ENCODE results near the gene UBE3C. TPM values are rescaled to one million over a fixed set of nuclear protein-coding genes. Genes with fewer than 3 reads are reported as not detected.

Gene UBE3C
- total and polyA plus RNA-seq, 2 experiments from 2014 or later, result 30.8 to 92.7 TPM

DNA sequence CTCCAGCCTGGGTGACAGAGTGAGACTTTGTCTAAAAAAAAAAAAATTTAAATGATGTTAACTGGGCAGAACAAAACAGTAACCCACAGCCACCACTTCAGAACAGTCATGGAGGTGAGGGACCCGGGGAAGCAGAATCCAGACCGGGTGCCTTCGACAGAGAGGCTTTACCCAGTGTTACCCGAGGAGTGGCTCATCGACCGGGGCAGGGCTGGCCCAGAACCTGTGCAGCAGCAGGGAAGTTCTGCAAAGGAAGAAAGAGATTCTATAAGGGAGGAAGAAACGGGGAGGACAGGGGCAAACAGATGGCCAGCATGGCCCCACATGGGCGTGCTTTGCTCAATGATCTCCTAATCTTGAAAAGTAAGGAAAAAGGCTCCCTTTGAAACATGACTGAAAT lies 26.0 kb upstream of the UBE3C start:
- in situ Hi-C loops (cut with MboI), result no loop called here
- H3K9me2 ChIP-seq (ENCODE audit: insufficient read depth), result no peaks in the 10 kb centered on the region
- H3K4me2 ChIP-seq (ENCODE audit: unreplicated experiment), result no peak overlapping the region
- DNase-seq, result no peak
- H3K36me3 ChIP-seq (ENCODE audit: low read depth), result no peaks in the 10 kb centered on the region
- no peak overlapping the region for H3K4me3 ChIP-seq
- TF ChIP-seq EZH2phosphoT487 (IDR thresholded peaks at IDR 0.05; ENCODE audit: insufficient read depth, low read depth) (no peak), EZH2 (IDR thresholded peaks at IDR 0.05; ENCODE audit: insufficient read depth, poor library complexity, severe bottlenecking) (no peak)
- no peaks in the 10 kb centered on the region for H3K4me1 ChIP-seq (ENCODE audit: insufficient read depth)
- no peak overlapping the region for H3K9ac ChIP-seq
- no peaks in the 10 kb centered on the region for H3K9me3 ChIP-seq (ENCODE audit: low read depth)
- no peaks in the 10 kb centered on the region for H3K79me2 ChIP-seq (ENCODE audit: insufficient read depth)
- WGBS, 2 experiments (ENCODE audit: low coverage in 1 of 2, low lambda C conversion rate in 2 of 2, missing lambda C conversion rate in 2 of 2), result 44 to 47% methylated on average over 8 of the region's 8 CpGs
- H2AFZ ChIP-seq, result no peak overlapping the region
- H4K20me1 ChIP-seq (ENCODE audit: insufficient read depth), result no peaks in the 10 kb centered on the region
- H3F3A ChIP-seq (ENCODE audit: insufficient read depth), result no peaks in the 10 kb centered on the region
- peaks cover 10% of the 10 kb centered on the region; the same call in 1 of the 2 replicates for H3K27me3 ChIP-seq (replicated peaks; ENCODE audit: insufficient read depth)
- no peak overlapping the region for H3K27ac ChIP-seq

DNA sequence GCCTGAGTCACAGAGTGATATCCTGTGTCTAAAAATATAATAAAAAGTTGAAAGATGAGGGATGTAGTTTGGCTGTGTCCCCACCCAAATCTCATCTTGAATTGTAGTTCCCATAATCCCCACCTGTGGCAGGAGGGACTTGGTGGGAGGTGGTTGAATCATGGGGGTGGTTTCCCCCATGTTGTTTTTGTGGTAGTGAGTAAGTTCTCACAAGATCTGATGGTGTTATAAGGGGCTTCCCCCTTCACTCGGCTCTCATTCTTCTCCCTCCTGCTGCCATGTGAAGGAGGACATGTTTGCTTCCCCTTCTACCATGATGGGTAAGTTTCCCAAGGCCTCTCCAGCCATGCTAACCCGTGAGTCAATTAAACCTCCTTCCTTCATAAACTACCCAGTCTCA lies 25.1 kb upstream of the UBE3C start:
- WGBS, 2 experiments (ENCODE audit: low coverage in 1 of 2, low lambda C conversion rate in 2 of 2, missing lambda C conversion rate in 2 of 2), result 8 to 20% methylated on average over 2 of the region's 2 CpGs
- DNase-seq, result no peak
- Histone ChIP-seq H3K4me3 (no peak overlapping the region), H3K27ac (no peak overlapping the region), H3K4me1 (ENCODE audit: insufficient read depth) (no peaks in the 10 kb centered on the region), H2AFZ (no peak overlapping the region), H3K9me2 (ENCODE audit: insufficient read depth) (no peaks in the 10 kb centered on the region), H3K9ac (no peak overlapping the region), H3K9me3 (ENCODE audit: low read depth) (no peaks in the 10 kb centered on the region), H3K36me3 (ENCODE audit: low read depth) (no peaks in the 10 kb centered on the region), H3K4me2 (ENCODE audit: unreplicated experiment) (no peak overlapping the region), H3K27me3 (replicated peaks; ENCODE audit: insufficient read depth) (peaks cover 10% of the 10 kb centered on the region; the same call in 1 of the 2 replicates), H4K20me1 (ENCODE audit: insufficient read depth) (no peaks in the 10 kb centered on the region), H3F3A (ENCODE audit: insufficient read depth) (no peaks in the 10 kb centered on the region), H3K79me2 (ENCODE audit: insufficient read depth) (no peaks in the 10 kb centered on the region)
- TF ChIP-seq EZH2phosphoT487 (IDR thresholded peaks at IDR 0.05; ENCODE audit: insufficient read depth, low read depth) (no peak), EZH2 (IDR thresholded peaks at IDR 0.05; ENCODE audit: insufficient read depth, poor library complexity, severe bottlenecking) (no peak)
- in situ Hi-C loops (cut with MboI), result no loop called here

DNA sequence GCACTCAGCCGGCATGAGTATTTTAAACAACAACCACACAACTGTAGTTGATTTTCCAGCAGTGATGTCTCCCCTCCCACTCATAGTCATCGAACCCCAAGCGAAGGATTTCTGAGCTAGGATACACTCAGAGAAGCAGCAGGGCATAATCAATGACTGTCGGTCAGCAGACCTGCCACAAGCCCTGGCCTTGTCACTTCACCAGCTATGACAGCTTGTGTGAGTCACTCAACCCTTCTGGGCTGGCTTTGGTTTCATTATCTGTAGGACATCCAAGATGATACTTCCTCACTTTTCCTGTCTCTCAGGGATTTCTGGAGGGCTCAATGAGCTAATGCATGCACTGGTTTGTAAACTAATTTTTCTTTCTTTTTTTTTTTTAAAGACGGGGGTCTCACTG lies 22.0 kb upstream of the UBE3C start:
- H4K20me1 ChIP-seq (ENCODE audit: insufficient read depth), result no peaks in the 10 kb centered on the region
- no peaks in the 10 kb centered on the region for H3F3A ChIP-seq (ENCODE audit: insufficient read depth)
- in situ Hi-C loops (cut with MboI), result no loop called here
- DNase-seq, result peak; percentile 11
- no peaks in the 10 kb centered on the region for H3K79me2 ChIP-seq (ENCODE audit: insufficient read depth)
- TF ChIP-seq EZH2 (IDR thresholded peaks at IDR 0.05; ENCODE audit: insufficient read depth, poor library complexity, severe bottlenecking), result no peak
- TF ChIP-seq EZH2phosphoT487 (IDR thresholded peaks at IDR 0.05; ENCODE audit: insufficient read depth, low read depth), result no peak
- H3K4me3 ChIP-seq, result no peak overlapping the region
- H3K4me2 ChIP-seq (ENCODE audit: unreplicated experiment), result no peak overlapping the region
- no peaks in the 10 kb centered on the region for H3K9me2 ChIP-seq (ENCODE audit: insufficient read depth)
- no peak overlapping the region for H3K27ac ChIP-seq
- no peaks in the 10 kb centered on the region for H3K36me3 ChIP-seq (ENCODE audit: low read depth)
- no peak overlapping the region for H2AFZ ChIP-seq
- H3K4me1 ChIP-seq (ENCODE audit: insufficient read depth), result no peaks in the 10 kb centered on the region
- H3K9ac ChIP-seq, result no peak overlapping the region
- H3K9me3 ChIP-seq (ENCODE audit: low read depth), result no peaks in the 10 kb centered on the region
- peaks cover 15% of the 10 kb centered on the region; the same call in 1 of the 2 replicates for H3K27me3 ChIP-seq (replicated peaks; ENCODE audit: insufficient read depth)
- 63 to 65% methylated on average over 5 of the region's 5 CpGs for WGBS, 2 experiments (ENCODE audit: low coverage in 1 of 2, low lambda C conversion rate in 2 of 2, missing lambda C conversion rate in 2 of 2)

DNA sequence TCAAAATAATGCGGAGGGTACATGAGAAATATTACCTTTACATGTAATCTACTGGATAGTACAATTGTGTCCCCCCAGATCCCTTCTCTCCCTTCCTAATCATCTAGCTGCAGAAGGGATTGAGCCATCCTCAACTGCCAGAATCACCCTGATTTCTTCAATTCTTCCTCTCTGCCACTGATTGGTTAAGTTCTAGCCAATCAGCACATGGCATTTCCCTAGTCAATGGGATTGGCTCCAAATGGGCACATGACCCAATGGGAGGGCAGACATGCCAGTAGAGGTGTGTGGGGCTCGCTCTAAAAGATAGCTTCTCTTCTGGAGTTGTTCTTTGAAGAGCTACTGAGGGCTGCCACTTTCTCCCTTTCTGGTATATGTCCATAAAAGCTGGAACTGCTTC lies 20.9 kb upstream of the UBE3C start:
- 45 to 50% methylated on average over 2 of the region's 2 CpGs for WGBS, 2 experiments (ENCODE audit: low coverage in 1 of 2, low lambda C conversion rate in 2 of 2, missing lambda C conversion rate in 2 of 2)
- Histone ChIP-seq H3K4me1 (ENCODE audit: insufficient read depth) (no peaks in the 10 kb centered on the region), H3K9me2 (ENCODE audit: insufficient read depth) (no peaks in the 10 kb centered on the region), H3K9ac (no peak overlapping the region), H3F3A (ENCODE audit: insufficient read depth) (no peaks in the 10 kb centered on the region), H2AFZ (no peak overlapping the region), H3K79me2 (ENCODE audit: insufficient read depth) (no peaks in the 10 kb centered on the region), H4K20me1 (ENCODE audit: insufficient read depth) (no peaks in the 10 kb centered on the region), H3K27ac (no peak overlapping the region), H3K27me3 (replicated peaks; ENCODE audit: insufficient read depth) (peaks cover 15% of the 10 kb centered on the region; the same call in 1 of the 2 replicates), H3K4me3 (no peak overlapping the region), H3K4me2 (ENCODE audit: unreplicated experiment) (no peak overlapping the region), H3K9me3 (ENCODE audit: low read depth) (no peaks in the 10 kb centered on the region), H3K36me3 (ENCODE audit: low read depth) (no peaks in the 10 kb centered on the region)
- no peak for TF ChIP-seq EZH2phosphoT487 (IDR thresholded peaks at IDR 0.05; ENCODE audit: insufficient read depth, low read depth)
- TF ChIP-seq EZH2 (IDR thresholded peaks at IDR 0.05; ENCODE audit: insufficient read depth, poor library complexity, severe bottlenecking), result no peak
- in situ Hi-C loops (cut with MboI), result no loop called here
- DNase-seq, result no peak

DNA sequence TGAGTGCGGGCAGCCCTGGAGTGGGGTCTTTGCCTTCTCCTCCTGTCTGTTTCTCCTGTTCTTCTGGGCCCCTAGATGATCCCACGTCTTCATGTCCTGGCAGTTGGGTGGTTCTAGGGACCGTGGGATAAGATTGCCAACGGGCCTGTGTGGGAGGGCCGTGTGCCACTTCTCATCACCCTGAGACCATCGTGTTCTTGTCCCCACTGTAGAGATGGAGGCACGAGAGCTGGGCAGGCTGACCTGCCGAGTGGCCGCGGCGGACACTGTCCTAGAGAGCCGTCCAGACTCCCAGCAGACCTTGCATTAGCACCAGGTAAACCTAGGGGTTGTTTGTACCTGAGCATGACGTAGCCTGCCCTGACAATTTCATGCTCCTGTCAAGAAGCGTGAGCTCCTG lies 18.5 kb upstream of the UBE3C start:
- no peak overlapping the region for H3K27ac ChIP-seq
- H3K9me3 ChIP-seq (ENCODE audit: low read depth), result no peaks in the 10 kb centered on the region
- in situ Hi-C loops (cut with MboI), result no loop called here
- H3K4me3 ChIP-seq, result no peak overlapping the region
- H3K36me3 ChIP-seq (ENCODE audit: low read depth), result no peaks in the 10 kb centered on the region
- no peaks in the 10 kb centered on the region for H4K20me1 ChIP-seq (ENCODE audit: insufficient read depth)
- no peak overlapping the region for H3K9ac ChIP-seq
- H3K4me1 ChIP-seq (ENCODE audit: insufficient read depth), result no peaks in the 10 kb centered on the region
- TF ChIP-seq EZH2 (IDR thresholded peaks at IDR 0.05; ENCODE audit: insufficient read depth, poor library complexity, severe bottlenecking) (no peak), EZH2phosphoT487 (IDR thresholded peaks at IDR 0.05; ENCODE audit: insufficient read depth, low read depth) (no peak)
- H3K9me2 ChIP-seq (ENCODE audit: insufficient read depth), result no peaks in the 10 kb centered on the region
- no peaks in the 10 kb centered on the region for H3K79me2 ChIP-seq (ENCODE audit: insufficient read depth)
- DNase-seq, result no peak
- H3F3A ChIP-seq (ENCODE audit: insufficient read depth), result no peaks in the 10 kb centered on the region
- no peak overlapping the region for H2AFZ ChIP-seq
- H3K4me2 ChIP-seq (ENCODE audit: unreplicated experiment), result no peak overlapping the region
- WGBS, 2 experiments (ENCODE audit: low coverage in 1 of 2, low lambda C conversion rate in 2 of 2, missing lambda C conversion rate in 2 of 2), result 52 to 62% methylated on average over 12 to 14 of the region's 14 CpGs
- H3K27me3 ChIP-seq (replicated peaks; ENCODE audit: insufficient read depth), result 0 out of 2 replicates have a peak, but pooled peaks cover 4% of the 10 kb centered on the region
